HG02852 (cell line): ENCODE data around the gene NIPSNAP3A.
"Not testable (repeated sequence)": the region's sequence is repeated elsewhere in the genome, so short reads cannot be mapped to it uniquely, and the experiment has no call there.

Source experiments
- ATAC-seq: cut with Tn5 transposase; IDR thresholded peaks from one replicate; pipeline ENCODE4 v1.9.1; 2021; ENCODE audit warnings: mild to moderate bottlenecking, moderate library complexity; ENCODE audit not compliant: unreplicated experiment

Gene NIPSNAP3A

DNA sequence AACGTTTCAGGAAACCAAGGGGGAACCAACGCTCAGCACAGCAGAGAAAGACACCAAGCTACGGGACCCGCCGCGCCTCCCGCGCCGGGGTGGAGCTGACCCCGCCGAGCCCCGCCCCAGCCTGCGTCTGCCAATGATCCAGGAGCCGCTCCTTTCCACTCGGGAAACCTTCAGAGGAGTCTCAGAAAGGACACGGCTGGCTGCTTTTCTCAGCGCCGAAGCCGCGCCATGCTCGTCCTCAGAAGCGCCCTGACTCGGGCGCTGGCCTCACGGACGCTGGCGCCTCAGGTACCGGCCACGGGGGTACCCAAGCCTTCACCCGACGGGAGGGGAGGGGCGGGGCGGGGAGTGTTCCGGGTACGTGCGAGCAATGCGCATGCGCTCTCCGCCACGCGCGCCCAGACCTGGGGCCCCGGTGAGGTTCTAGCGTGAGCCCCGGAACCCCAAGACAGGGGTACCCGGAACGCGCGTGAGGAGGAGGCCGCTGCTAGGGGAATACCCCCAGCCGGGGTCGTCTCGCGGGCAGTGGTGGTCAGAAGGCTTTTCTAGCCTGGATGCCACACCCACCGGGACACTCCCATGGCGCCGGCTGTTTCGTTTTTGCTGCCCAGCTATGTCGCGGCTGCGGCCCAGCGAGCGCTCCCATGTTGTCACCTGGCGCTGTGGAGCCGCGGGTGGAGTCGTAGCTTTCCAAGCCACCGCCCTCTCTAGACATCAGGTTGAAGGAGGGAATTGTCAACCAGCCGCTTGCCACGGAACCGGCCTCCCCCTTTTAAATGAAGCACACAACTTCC is at the start of gene NIPSNAP3A:
NIPSNAP3A (plus strand) TSS at position 119 of the 794 bp plus-strand sequence; CDS start at position 229, 110 bp downstream.
- ATAC-seq = peak; percentile 87

DNA sequence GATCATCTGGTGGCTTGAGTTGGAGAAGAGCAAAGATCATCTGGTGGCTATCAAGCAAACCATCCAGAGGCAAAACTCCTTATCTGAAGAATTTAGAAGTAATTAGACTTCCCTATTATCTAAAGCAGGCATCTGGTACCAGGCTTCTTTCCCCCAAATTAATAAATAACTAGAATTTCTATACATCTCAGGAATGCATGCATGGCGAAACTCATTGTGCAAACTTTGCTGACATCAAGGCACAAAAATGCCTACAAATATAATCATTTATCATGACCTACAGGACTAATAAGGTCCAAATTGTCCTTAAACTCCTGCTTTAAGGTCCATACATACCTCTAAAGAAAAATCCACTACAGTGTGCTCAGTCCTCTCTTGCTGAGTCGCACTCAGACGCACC is 47.2 kb upstream of the NIPSNAP3A start:
- ATAC-seq = no peak

DNA sequence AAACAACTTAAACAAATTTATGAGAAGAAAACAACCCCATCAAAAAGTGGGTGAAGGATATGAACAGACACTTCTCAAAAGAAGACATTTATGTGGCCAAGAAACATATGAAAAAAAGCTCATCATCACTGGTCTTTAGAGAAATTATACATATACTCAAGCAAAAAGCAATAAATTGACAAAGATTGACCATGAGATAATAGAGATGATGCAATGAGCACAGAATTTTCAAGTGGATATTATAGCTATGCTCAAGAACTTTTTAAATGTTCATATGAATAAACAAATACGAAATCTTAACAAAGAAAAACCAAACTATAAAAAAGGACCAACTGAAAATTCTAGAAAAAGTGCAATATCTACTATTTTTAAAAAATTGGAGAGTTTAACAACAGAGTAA is 38.7 kb upstream of the NIPSNAP3A start:
- not testable (repeated sequence) for ATAC-seq

DNA sequence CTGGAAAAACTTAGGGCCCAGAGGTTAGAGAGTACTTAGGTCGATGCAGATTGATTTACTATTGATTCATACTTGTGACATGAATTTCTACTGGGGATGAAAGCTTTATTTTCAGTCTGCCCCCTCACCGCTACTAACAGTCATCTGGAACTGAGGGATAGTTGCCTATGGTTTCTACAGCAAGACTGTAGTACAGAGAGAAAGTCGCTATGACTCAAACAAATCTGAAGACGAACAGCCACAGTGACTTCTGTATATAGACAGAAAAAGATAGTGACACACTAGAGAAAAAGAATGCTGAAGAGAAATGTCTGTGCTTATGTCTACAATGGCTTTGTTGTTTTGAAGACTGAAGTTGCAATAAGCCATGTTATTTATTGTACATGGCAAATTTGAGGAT is 35.9 kb upstream of the NIPSNAP3A start:
- no peak for ATAC-seq

DNA sequence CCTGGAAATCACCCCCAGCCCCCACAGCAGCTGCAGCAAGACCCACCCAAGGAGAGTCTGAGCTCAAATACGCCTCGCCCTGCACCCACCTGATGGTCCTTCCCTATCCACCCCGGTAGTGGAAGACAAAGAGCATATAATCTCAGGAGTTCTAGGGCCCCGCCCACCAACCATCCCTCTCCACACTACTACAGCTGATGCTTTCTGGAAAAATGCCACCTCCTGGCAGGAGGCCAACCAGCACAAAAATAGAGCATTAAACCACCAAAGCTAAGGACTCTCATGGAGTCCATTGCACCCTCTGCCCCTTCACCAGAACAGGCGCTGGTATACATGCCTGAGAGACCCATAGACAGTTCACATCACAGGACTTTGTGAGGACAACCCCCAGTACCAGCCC is 22.5 kb upstream of the NIPSNAP3A start:
- no peak for ATAC-seq

DNA sequence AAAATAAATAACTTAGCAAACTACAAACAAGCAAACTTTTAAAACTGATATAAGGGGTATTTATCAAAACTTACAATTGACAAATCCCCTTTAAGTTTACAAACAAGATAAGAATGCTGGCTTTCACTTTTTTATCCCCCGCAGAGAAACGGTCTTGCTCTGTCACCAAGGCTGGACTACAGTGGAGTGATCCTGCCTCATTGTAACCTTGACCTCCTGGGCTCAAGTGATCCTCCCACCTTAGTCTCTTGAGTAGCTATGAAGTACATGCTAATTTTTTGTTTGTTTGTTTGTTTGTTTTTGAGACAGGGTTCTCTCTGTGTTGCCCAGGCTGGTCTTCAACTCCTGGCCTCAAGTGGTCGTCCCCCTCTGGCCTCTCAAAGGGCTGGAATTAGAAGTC is 9.0 kb upstream of the NIPSNAP3A start:
- ATAC-seq = no peak

DNA sequence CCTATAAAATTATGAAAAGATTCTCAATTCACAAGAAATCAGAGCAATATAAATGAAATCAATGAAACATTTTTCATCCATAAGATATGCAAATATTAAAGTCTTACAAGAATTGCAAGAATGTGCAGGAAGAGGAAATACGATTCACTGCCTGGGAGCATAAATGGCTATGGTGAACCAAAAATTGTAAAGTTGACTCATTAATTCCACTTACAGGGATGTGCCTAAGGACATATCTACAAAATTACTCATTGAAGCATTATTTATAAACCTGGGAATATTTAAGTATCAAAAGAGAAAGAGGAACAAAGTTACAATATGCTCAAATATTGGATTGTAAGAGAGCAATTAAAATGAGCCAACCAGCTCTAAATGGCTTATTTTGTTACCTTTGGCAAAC is 6.9 kb upstream of the NIPSNAP3A start:
- no peak for ATAC-seq

DNA sequence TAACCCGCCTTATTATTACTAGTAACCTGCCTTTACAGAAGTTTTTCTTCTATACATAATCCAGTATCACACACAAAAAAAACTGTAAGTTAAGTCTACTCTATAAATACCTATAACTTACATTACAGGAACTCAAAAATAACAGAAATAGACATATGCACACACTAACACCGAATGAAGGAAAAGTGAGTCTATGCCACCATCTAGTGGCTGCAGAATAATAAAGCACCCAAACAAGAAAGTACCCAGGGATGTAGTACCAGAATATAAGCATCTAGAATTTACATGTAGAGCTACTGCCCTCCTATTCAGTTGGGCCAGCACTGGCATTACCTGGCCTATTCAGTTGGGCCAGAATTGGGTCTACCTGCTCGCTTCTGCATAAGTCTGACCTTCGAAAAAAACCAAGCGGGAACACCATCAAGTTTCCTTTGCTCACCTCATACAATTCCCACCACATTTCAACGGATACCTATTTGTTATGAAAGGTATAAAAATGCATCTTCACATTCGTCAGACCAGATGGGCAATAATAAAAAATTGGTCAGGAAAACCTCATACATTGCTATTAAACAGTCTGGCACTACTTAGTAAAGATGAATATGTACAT is 4.0 kb upstream of the NIPSNAP3A start:
- ATAC-seq = peak; percentile 33

DNA sequence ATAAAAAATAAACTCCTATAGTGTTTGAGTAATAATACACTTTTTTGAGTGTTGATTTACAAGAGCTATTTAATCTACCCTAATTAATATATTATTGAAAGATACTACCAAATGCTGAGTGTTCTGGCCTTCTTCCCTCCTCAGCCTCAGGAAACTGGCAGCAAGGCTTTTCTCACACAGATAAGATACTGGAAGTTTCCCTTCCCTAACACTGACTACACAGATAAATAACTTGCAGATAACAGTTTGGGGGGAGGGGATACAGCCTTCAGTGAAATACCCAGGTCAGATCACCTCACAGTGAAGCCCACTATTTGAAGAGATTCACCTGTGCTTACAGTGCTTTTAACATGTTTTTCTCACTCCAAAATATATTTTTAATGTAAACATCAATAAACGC is 1.6 kb upstream of the NIPSNAP3A start:
- ATAC-seq = no peak

DNA sequence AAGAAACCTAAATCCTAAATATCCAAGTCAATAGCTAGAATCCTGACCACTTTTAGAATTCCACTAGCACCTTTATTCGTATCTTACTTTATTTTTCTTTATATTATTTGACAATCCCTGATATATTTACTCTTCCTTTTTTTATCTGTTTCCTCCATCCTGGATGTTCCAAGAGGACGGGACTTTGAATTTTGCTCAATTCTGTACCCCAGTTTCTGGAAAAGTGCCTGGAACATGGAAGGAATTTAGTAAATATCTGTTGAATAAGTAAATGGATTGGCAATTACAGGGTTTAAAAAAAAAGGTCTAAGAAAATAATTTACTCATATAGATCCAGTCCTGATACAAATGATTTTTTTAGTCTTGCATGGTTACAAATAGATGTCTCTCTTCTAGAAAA is 1.2 kb upstream of the NIPSNAP3A start:
- no peak for ATAC-seq

DNA sequence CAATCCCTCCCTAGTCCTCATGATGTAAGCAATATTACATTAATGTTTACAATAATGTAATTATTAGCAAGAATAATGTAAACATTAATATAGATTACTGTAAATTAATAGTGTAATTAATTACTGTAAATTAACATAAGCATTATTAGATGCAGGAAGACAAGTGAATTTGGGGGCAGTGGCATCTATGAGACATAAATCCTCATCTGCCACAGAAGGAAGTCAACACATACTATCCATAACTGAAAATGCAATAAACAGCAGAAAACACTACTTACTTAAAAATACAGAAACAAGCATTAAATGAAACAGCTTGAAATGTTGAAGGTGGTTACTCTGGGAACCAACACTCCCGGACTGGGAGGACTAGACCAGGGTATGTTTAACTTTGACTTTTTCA is 685 bp upstream of the NIPSNAP3A start:
- no peak for ATAC-seq

DNA sequence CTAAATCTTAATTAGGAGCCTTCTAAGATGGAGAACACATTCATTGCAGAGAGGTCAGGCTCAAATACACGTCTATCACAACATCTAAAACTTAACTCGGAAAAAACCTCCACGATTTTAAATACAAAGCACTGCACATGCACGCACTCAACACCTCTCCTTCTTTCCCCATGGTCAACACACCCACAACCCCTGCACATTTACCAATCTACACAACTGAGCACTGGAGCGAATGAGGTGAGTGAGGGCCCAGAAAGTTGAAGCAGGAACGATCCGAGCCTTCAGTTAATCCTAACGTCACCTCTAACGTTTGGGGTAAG is 278 bp upstream of the NIPSNAP3A start:
- ATAC-seq = peak; percentile 30

DNA sequence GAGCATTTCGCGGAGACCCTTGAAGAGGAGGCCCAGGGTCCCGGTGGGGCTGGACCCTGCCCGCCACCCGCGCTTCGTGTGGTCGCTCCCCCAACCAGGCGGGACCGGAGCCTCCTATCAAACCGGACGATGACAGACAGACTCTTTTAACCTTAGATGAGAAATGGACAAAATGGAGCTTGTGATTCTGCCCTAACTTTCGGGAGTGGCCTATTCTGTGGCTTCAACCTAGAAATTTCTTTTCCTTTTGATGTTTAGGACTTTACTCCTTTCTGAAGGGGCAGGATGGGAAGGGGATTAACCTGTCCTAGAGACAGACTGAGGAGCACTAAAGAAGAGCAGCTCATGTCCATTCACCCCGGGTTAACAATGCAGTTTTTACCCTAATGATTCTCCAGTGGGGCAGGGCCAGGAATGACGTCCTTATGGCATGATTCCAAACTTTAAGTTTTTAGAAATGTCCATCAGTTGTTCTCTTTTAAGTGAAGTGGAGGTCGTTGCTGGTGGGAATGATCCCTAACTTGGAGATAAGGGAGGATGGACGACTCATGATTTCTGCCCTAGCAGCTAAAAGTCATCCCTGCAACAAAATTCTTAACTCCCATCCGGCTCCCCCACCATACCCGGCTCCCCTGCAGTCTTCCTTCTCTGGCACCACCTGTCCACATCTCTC is 1.0 kb downstream of the NIPSNAP3A start:
- ATAC-seq = peak; percentile 2

DNA sequence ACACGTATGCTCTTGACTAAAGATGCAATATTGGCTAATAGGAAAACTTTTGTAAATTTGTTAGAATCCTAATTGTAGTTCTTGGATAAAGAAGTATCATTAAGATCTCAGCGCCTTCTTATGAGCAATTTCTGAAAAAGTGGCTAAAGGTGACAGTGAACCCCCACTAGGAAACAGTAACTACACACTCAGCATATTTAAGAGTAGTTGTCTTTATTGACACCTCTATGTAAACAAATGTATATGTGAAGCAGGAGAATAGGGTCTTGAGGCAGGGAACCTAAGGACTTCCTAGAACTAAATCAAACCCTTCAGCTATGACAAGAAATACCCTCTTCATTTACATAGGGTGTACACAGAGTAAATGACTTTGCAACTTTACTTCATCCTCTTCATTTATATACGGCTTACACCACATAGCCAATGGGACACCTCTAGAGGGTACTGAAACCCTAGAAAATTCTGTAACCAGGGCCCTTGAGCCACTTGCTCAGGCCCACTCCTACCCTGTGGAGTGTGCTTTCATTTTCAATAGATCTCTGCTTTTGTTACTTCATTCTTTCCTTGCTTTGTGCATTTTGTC is 2.8 kb downstream of the NIPSNAP3A start:
- peak; percentile 17 for ATAC-seq

DNA sequence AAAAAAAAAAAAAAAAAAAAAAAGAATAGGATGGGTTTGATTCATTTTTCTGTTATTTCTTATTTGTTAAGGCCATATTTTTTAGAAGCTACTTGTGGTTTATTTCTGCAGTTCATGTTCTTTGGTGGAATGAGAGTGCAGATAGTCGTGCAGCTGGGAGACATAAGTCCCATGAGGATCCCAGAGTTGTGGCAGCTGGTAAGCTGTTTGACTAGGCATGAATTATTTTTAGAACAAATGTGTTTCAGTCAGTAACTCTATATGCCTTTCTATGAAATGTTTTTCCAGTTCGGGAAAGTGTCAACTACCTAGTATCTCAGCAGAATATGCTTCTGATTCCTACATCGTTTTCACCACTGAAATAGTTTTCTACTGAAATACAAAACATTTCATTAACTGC is 11.5 kb downstream of the NIPSNAP3A start:
- no peak for ATAC-seq

DNA sequence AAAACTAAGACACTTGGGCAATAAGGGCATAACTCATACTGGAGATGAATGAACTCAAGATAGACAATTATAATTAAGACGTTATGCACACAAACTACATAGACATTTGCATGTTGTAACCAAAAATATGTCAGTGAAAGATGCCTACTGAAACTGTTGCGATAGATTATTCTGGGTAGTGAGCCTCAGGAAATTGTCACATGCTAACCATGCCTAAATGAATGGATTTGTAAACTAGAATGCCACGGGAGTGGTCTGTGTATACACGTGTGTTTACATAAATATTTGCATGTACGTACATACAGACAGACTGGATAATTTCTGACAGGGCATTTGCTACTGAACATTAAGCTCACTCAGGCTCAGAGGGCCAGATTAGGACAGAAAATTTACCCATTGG is 17.7 kb downstream of the NIPSNAP3A start:
- ATAC-seq = no peak

DNA sequence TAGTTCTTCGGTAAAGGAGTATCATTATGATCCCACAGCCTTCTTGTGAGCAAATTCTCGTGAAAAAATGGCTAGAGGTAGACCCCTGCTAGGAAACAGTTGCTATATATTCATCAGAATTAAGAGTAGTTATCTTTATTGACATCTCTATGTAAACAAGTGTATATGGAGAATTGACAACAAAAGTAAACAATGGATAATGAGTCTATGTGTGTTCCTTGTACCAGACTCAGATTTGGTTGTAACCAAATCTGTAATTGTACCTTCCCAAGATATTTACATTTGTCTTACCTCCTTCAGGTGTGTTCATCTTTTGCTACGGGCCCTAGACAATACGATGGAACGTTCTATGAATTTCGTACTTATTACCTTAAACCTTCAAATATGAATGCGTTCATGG is 18.5 kb downstream of the NIPSNAP3A start:
- ATAC-seq = no peak

DNA sequence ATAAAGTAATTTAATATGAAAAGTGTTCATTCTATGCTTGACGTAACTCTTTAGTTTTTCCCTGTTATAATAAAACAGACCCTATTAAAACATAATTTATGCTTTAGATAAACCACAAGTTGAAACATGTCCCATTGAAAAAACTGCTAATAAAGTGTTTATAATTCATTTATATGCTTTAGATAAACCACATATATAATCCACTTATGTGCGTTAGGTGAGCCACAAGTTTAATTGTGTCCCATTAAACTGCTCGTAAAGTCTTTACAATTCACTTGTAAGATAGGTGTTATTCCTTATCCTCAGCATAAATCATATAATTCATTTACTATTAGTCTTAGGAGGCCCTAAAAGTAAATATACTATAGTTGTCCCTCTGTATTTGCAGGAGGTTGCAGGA is 20.0 kb downstream of the NIPSNAP3A start:
- ATAC-seq = no peak

DNA sequence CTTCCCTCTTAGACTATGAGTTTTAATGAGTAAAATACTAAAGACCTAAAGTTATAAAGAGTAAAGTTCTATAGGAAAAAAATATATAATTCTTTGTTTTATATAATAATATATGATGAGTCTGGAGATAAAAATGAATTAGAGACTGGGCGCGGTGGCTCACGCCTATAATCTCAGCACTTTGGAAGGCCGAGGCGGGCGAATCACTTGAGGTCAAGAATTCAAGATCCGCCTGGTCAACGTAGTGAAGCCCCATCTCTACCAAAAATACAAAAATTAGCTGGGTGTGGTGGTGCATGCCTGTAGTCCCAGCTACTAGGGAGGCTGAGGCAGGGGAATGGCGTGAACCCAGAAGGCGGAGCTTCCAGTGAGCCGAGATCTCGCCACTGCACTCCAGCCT is 21.5 kb downstream of the NIPSNAP3A start:
- ATAC-seq = not testable (repeated sequence)

DNA sequence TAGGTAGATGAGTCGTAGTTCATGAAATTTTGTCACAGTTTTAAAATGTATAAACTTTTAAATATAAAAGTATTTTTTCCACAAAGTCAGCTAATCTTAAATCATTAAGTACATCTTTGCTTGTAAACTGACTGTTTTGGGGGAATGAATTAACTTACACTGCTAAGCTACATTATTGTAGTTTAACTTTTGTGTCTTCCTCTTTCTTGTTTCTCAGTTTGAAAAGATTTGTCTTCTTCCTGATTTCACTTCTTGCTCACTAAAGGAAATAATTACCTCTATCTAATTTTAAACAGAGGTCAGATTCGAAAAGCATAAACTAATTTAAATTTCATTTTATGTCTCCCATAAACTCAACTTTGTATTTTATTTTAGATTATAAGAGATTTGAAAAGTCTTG is 22.2 kb downstream of the NIPSNAP3A start:
- ATAC-seq = no peak

DNA sequence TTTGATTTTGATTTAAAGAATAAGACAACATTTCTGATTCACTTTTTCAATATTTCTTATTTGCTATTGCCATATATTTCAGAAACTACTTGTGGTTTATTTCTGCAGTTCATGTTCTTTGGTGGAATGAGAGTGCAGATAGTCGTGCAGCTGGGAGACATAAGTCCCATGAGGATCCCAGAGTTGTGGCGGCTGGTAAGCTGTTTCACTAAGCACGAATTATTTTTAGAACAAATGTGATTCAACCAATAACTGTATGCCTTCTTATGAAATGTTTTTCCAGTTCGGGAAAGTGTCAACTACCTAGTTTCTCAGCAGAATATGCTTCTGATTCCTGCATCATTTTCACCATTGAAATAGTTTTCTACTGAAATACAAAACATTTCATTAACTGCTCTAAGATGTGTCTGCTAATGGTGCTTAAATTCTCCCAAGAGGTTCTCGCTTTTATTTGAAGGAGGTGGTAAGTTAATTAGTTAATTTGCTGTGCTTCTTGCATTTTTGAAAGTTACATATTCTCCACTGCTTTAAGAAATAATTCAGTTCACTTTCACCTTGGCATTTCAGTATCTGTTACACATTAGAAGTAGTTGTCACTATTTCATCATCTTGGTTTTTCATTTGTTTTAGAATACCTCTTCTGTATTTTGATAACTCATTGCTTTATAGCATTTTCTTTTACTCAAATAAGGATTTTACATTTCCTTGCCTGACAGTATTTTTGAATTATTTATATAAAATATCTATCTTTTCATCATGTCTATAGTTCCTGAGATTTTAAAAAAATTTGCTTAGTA is 25.4 kb downstream of the NIPSNAP3A start:
- ATAC-seq = peak; percentile 12
